LNCAP (cell line): ENCODE results near the gene IDUA.

ENCODE experiments used
- CTCF ChIP-seq: fragments of 450-650 bp; IDR thresholded peaks from 2 replicates; pipeline ENCODE4 v1.5.1; 2017; ENCODE audit warnings: mild to moderate bottlenecking

IDUA gene

GRCh38 chr4:968221-968620, 18.6 kb upstream of the IDUA start:
- TF ChIP-seq CTCF, result no peak

DNA sequence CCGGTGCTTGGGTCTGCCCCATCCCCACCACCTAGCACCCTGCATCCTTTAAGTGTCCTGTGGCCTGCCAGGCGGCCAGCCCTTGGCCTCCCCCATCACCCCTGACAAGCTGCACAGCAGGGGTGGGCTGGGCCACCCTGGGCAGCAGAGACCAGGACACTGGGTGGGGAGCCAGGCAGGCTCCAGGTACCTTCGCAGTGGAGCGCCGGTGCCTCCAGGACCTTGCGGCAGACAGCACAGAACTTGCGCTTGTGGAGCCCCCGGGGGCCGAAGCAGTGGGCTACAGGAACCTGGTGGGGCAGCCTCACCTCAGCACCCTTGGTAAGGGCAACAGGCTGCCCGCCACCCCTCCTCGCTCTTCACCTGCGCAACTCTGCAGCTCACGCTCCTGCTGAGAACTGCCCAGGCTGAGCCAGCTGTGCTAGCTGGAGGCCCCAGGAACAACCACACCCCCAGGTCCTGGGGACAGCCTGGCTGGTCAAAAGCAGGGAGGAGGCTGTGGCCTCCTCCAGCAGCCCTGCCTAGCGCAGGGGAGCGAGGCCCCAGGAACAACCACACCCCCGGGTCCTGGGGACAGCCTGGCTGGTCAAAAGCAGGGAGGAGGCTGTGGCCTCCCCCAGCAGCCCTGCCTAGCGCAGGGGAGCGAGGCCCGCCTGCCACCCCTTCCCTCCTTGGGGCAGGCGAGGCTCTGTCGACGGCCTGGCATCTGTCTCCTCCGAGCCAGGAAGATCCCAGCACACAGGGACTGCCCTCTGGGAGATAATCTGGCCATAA, 18.0 kb upstream of the IDUA start:
- no peak for TF ChIP-seq CTCF

DNA sequence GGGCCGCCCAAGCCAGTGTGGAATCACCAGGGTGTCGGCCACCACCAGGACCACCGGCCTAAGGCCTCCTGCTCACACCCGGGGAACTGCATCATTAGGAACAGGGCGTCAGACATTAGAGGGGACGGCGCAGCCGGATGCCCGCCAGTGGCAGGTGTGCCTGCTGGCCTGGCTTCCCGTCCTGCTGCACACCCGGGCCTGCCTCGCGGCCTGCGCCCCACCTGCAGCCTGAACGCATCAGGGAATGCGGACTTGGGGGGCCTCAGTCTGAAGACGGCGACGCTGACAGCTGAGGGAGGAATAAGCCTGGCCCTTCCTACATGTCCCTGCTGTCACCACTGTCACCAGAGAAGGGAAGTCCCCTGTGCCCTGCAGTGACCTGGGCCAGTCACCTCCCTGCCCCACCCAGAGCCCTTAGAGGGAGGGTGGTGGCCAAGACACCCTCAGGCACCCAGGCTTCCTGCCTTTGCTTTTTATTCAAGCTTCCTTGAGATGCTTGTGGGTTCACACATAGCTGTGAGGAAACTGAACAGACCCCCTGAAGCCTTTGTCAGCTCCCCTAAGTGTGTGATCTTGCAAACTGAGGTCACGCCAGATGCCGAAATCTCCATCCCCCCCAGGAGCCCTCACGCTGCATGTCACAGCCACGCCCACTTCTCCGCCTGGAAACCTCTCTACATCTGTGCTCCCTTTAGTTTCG, 16.6 kb upstream of the IDUA start:
- no peak for TF ChIP-seq CTCF

- TF ChIP-seq CTCF, result no peak
Measured at GRCh38 chr4:970854-971520, 15.9 kb upstream of the IDUA start.

- no peak for TF ChIP-seq CTCF
Measured at GRCh38 chr4:971666-972500, 15.0 kb upstream of the IDUA start.

DNA sequence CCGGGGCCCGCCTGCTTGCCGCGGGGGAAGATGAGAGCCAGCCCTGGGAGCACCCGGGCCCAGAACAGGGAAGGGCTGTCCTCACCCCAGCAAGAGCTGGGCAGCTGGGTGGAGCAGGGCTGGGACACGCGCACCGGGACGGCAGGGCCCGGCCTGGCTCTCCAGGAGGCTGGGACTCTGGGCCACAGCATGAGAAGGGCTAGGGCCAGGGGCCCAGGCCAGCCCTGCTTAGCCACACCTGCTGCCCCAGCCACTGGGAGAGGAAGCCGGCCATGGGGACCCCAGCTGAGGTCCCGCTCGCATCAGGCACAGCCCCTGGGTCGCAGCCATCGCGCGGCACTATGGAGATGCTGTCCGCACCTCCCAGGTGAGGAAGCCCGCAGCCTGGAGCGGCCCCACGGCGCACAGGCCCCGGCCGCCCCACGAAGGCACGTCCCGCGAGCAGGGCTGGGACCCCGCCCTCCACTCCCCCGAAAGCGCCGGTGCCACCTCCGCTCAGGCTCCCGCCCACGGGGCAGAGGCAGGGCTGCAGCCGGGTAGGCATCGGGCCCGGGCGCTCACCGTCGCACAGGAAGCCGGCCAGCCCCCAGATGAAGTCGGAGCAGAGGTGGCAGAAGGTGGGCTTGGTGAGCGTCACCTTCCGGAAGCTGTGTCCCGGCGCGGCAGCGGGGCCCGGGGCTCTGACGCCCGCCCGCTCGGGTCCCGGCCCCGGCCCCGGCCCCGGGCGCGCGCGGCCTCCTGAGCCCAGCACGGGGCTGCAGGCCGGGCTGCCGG, 14.0 kb upstream of the IDUA start:
- no peak for TF ChIP-seq CTCF
